HG03521 (cell line): ENCODE results near the gene ANXA1.

Source experiments
- ATAC-seq: cut with Tn5 transposase; IDR thresholded peaks from one replicate; pipeline ENCODE4 v1.9.1; 2021; ENCODE audit warnings: mild to moderate bottlenecking, moderate library complexity; ENCODE audit not compliant: unreplicated experiment

The ANXA1 gene

DNA sequence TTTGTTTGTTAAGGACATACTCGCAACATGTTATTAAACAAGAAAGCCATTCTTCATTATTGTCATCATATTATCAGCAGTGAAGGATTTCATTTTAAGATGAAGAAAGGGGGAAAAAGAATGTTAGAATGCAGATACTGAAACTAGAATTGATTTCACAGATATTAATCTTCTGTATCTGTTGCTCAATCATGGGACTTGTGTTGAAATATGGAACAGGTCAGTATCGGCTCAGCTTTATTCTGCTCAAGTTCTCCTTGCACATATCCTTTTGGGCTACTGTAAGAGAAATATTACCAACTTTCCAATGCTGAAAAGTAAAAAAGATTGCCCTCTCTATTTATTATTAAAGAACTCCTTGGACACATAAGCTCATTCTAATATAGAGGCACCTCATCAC, 13.8 kb upstream of the ANXA1 start:
- ATAC-seq: no peak

DNA sequence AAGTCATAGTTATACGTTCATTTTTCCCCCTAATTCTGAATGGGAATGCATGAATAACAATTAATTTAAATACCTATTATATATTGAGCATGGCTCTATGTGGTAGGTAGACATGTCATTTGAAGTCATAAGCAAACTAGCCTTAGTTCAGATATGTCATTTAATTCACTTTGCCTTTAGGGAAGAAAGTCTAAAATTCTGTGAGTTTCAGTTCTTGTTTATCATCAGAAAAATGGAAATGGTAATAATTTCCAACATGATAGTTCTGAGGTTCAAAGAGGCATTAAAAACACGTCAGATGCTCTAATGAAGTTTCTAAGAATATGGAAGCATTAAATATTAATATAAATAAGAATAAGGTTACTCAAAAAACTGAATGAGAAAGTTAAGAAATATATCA, 13.1 kb upstream of the ANXA1 start:
- no peak for ATAC-seq

DNA sequence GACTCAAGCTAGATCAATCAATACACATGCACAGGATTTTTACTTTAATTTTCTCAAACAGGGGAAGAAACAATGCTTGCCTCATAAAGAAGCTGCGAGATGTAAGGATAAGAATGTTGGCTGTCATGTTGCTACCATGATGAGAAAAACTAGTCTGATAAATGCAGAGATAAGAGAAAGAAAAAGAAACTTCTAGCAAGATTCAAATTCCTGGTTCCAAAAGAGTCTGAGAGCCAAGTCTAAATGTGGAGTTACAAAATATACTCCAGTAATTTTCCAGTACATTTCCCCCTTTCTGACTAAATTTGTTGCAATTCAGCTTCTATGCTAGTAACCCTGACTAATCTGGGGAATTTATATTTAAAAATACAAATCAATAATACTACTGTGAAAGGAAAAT, 10.4 kb upstream of the ANXA1 start:
- ATAC-seq: no peak

GRCh38 chr9:73143711-73144328, 7.8 kb upstream of the ANXA1 start:
- ATAC-seq: no peak

DNA sequence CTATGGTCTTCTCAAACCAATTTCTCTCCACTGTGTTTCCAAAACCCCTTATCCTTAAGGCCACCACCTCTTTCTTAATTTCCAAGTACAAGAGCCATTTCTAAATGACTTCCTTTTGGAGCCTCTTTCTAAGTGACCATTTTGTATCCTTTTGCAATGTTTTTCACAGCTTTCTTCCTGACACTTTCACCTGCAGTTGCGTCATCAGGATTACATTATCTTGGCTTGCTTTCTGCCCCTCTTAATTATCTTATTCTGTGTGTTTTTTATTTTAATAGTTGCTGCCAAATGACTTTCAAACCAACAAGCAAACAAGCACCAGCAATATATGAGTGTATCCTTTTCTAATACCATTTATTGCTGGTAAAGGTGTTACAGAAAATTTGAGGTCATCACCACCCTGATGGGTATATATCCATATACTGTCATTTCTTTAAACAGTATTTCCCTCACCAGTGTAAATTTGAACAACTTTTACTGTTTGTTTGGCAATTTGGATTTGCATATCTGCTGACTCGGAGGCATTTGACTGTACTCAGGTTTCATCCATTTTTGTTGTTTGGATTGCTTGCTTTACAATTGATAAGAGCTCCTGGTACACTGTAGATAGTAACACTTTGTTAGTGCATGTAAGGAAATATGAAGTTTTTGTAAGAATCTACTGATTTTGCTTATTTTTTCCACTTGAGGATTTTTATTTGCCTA, 5.4 kb upstream of the ANXA1 start:
- no peak for ATAC-seq

DNA sequence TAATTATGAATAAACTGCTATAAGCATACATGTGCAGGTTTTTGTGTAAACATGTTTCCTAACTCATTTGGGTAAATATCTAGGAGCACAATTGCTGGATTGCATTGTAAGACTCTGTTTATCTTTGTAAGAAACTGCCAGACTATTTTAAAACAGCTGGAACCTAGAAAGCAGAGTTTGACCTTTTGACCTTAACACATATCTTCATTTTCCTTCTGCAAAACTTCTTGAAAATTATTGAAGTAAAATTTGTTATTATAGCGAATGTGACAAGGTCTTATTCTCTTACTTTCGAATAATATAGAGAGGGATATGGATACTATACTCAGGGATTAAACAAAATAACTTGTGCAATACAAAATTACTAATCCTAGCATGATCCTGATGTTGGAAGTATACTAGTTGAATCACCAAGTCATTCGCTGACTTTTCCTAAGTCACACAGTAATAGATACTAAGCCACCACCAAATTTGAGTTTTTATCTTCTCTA, 3.2 kb upstream of the ANXA1 start:
- ATAC-seq: no peak

DNA sequence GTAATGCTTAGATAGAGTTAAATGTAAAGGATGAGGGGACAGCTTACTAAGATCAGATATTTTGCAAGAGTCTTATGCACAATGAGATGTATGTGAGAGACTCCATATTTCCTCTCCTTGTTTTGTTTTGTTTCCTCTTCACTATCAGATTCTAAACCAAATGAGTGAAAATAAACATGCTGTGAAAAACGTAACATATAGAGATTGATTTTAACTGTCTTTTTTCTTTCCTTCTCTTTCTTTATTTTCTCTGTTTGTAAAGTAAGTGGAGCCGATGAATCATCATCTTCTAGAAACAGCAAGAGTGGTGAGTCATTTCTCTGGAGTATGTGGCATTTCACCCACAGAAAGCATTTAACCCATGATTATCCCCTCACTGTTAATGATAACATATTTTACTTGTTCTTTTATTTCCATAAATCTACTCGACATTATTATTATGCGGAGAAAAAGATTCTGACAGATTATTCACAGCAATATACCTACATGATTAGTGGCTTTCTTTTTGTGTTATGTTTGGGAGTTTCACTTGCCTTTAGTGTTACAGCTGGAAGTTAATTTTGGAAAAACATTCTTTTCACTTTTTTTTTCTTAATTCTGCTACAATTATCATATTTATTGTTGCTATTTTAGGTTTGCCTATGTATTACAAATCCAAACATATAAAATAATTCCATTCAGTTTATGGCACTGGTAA, 2.1 kb upstream of the ANXA1 start:
- ATAC-seq: peak; percentile 77

- ATAC-seq: no peak
These were observed 829 bp downstream of the ANXA1 start for GRCh38 chr9:73152543-73152844.

DNA sequence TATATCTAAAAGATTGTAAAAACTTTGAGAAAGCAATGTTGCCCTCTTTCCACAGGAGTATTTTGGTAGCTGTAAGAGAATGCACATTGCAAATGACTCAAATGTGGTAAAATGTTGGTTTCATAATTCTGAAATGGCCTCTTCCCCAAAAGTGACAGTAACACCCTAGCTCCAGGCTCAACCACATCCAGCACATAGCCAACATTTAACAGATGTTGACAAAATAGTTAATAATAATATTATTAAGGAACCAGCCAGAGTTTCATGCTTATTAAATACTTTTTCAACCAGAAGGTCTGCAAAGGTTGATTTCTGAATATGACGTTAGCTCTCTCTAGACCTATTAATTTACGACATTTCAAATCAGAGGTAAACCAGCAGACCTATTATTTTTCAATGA, 1.3 kb downstream of the ANXA1 start:
- peak; percentile 72 for ATAC-seq

GRCh38 chr9:73153793-73154227, 2.1 kb downstream of the ANXA1 start:
- no peak for ATAC-seq

DNA sequence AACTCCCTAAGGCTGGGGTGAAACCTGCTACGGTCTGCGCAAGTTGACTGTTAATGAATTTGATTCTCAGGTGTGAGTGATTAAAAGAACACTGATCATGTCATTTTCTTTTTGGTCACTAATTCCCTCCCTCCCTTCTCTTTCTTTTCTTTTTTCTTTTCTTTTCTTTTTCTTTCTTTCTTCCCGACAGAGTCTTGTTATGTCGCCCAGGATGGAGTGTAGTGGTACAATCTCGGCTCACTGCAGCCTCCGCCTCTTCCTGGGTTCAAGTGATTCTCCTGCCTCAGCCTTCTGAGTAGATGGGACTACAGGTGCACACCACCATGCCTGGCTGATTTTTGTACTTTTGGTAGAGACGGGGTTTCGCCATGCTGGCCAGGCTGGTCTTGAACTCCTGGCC, 2.6 kb downstream of the ANXA1 start:
- ATAC-seq: no peak

- ATAC-seq: no peak
These were observed 3.1 kb downstream of the ANXA1 start for GRCh38 chr9:73154722-73155121.

DNA sequence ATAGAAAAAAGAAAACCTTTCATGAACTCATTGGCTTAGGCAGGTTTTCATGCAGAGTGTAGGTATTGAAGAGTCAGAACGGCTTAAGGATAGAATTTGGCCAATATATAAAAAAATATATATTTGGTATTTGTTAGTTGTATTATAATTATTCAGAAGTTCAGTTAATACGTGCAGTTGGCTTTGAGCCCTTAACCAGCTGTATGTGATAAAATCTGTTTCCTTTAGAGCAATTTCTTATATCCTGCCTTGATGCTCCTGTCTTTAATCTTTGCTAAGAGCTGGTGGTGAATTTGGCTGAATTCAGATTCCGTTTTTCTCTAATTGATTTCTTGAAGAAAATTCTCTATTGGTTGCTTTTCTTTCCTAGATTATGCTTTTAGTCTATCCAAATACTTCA, 3.7 kb downstream of the ANXA1 start:
- ATAC-seq: no peak

DNA sequence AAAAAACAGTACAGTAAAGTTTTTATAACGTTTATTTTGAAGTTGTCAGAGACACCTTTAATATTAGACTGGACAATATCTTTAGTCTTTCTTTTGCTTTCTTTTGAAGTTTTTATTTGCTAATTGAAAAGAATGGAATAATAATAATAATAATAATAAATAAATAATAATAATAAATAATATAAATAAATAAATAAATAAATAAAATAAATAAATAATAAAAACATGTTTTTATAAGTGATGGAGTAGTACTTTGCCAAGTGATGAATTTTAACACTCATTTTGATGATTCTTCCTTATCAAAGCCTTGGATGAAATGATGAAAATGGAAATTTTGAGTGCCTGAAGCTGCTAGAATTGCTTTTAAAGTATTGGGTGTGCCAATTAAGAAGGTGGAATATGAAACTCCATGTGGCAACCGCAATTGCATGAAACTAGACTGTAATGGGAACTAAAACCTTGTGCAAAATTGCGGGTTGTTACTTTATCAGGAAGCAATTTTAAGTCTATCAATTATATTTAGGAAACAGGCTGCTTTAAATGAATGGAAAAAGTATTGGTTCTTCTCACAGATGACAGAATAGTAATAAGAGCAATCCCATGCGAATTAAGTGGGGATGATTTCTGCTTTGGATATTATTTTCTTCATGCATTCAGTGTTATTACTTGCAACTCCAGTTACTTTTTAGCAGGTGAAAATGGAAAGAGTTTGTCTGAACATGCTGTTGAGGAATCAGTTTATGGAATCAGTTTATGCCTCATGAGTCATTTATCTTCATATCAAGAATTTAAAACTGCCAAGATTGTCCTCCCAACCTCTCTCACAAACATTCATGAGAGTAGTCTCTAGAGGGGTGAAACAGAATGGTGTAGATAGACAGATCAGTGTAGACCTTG, 4.6 kb downstream of the ANXA1 start:
- no peak for ATAC-seq

DNA sequence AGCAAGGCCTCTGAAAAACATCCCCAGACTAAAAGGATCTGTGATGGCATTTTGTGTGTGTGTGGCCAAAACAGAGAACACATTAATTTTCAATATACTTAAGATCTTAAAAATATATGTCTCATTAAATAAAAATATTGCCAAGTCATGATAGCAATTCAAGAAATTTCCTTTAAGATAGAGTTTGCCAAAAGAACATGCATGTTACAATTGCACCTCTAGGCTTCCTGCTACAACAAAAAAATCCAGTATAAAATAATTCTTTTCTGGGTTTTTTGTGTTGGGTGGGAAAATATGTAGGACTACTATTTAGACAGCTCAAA, 5.2 kb downstream of the ANXA1 start:
- no peak for ATAC-seq

GRCh38 chr9:73157811-73158210, 6.1 kb downstream of the ANXA1 start:
- ATAC-seq: no peak

- no peak for ATAC-seq
These were observed 7.1 kb downstream of the ANXA1 start for GRCh38 chr9:73158723-73159122.

DNA sequence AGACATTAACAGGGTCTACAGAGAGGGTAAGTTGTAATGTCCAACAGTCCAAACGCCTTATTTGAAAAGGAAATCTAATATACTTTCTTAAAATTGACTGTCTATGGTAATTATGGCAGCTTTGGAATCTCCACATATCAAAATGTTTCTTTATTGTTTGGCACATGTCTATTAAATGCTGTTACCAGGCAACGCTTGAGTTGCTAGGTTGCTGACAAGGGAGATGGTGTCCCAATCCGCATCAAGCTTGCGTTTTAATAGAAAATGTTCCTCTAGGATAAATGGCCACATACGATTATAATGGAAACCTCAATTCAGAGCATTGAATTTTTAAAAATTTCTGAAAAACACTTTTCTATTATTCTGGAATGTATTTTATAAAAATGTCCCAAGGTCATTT, 9.2 kb downstream of the ANXA1 start:
- ATAC-seq: no peak

DNA sequence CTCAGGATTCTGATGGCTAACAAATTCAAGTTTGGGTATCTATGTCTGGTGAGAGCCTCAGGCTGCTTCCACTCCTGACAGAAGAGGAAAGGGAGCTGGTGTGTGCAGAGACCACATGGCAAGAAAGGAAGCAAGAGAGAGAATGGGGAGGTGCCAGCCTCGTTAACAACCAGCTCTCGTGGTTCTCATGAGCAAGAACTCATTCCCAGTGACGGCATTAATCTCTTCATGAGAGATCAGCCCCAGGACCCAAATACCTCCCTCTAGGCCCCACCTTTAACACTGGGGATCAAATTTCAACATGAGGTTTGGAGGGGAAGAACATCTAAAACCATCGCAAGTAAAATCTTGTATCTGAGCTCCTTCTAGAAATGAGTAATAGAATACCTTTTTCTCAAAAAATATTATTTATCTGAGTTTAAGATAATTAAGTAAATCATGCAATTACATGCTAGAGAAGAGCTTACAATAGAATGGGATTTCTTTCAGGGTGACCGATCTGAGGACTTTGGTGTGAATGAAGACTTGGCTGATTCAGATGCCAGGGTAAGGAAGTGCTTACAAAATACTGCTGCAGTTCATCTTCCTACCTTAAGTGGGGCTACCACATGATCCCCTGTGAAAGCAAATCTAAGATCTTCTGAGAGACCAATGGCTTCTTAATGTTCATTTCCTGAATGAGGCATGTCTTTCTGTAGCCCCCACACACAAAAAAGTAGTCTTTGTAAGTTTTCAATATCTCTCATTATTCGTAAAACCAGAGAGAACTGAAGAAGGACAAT, 11.5 kb downstream of the ANXA1 start:
- no peak for ATAC-seq

- no peak for ATAC-seq
These were observed 14.2 kb downstream of the ANXA1 start for GRCh38 chr9:73165911-73166310.

DNA sequence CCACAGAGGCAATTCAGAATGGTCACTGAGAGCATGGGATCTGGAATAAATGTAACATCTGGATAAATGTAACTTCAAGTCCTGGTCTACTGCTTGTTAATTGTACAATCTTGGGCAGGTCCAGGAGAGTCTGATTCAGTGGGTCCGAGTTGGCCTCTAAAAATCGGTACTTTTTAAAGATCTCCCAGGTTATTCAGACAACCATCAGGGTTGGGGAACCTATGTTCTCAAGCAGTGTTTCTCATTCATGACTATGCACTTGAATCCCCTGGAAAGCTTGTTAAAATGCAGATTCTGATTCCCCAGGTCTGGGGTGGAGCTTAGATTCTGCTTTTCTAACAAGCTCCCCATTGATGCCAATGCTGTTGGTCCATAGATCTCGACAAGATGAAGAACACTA, 14.8 kb downstream of the ANXA1 start:
- ATAC-seq: no peak
